GM23248 (cell line): ENCODE data around the gene C1QTNF1. TPM values are rescaled to one million over a fixed set of nuclear protein-coding genes. Genes with fewer than 3 reads are reported as not detected.

Experiments used
- DNase-seq: peaks from one replicate; pipeline ENCODE4 v3.0.0-alpha.2; 2015
- H2AFZ ChIP-seq: fragments of 200-600 bp; sonication (generic); 2 replicates; pipeline ENCODE4 v1.6.1; 2016; ENCODE audit warnings: antibody characterized with exemption
- H3F3A ChIP-seq: fragments of 200-600 bp; sonication (generic); 2 replicates; pipeline ENCODE4 v1.6.1; 2016; ENCODE audit warnings: mild to moderate bottlenecking, antibody characterized with exemption, mixed run types; ENCODE audit not compliant: insufficient read depth
- H3K27ac ChIP-seq: fragments of 200-600 bp; sonication (generic); 2 replicates; pipeline ENCODE4 v1.5.1; 2016; ENCODE audit warnings: mild to moderate bottlenecking
- H3K27me3 ChIP-seq: fragments of 200-600 bp; sonication (generic); replicated peaks from 2 replicates; pipeline ENCODE4 v1.6.1; 2016; ENCODE audit warnings: mild to moderate bottlenecking; ENCODE audit not compliant: insufficient read depth
- H3K36me3 ChIP-seq: fragments of 200-600 bp; sonication (generic); 2 replicates; pipeline ENCODE4 v1.6.1; 2016; ENCODE audit warnings: low read depth, mild to moderate bottlenecking
- H3K4me1 ChIP-seq: fragments of 200-600 bp; sonication (generic); 2 replicates; pipeline ENCODE4 v1.6.1; 2016; ENCODE audit warnings: mild to moderate bottlenecking; ENCODE audit not compliant: insufficient read depth
- H3K4me2 ChIP-seq: fragments of 200-600 bp; sonication (generic); one replicate; pipeline ENCODE4 v1.6.1; 2016; ENCODE audit warnings: mild to moderate bottlenecking; ENCODE audit not compliant: unreplicated experiment
- H3K4me3 ChIP-seq: fragments of 200-600 bp; sonication (generic); 2 replicates; pipeline ENCODE4 v1.5.1; 2016; ENCODE audit warnings: mild to moderate bottlenecking
- H3K79me2 ChIP-seq: fragments of 200-600 bp; sonication (generic); 2 replicates; pipeline ENCODE4 v1.6.1; 2016; ENCODE audit warnings: mild to moderate bottlenecking; ENCODE audit not compliant: insufficient read depth
- H3K9ac ChIP-seq: fragments of 200-600 bp; sonication (generic); 2 replicates; pipeline ENCODE4 v1.6.1; 2016; ENCODE audit warnings: mild to moderate bottlenecking
- H3K9me2 ChIP-seq: fragments of 200-600 bp; sonication (generic); 2 replicates; pipeline ENCODE4 v1.6.1; 2016; ENCODE audit warnings: mixed run types, mild to moderate bottlenecking, moderate library complexity; ENCODE audit not compliant: insufficient read depth
- H3K9me3 ChIP-seq: fragments of 200-600 bp; sonication (generic); one replicate; pipeline ENCODE4 v1.6.1; 2017; ENCODE audit warnings: low read depth
- H4K20me1 ChIP-seq: fragments of 200-600 bp; sonication (generic); 2 replicates; pipeline ENCODE4 v1.6.0; 2016; ENCODE audit not compliant: insufficient read depth
- EZH2 ChIP-seq: fragments of 200-600 bp; sonication (generic); IDR thresholded peaks from 2 replicates; pipeline ENCODE4 v1.6.1; 2018; ENCODE audit warnings: antibody characterized with exemption, mild to moderate bottlenecking; ENCODE audit not compliant: insufficient read depth, poor library complexity, severe bottlenecking
- EZH2phosphoT487 ChIP-seq: fragments of 200-600 bp; sonication (generic); IDR thresholded peaks from 2 replicates; pipeline ENCODE4 v1.6.1; 2018; ENCODE audit warnings: antibody characterized with exemption, moderate library complexity, mild to moderate bottlenecking, low read depth; ENCODE audit not compliant: insufficient read depth
- WGBS, 2 experiments: methylation state at CpG; one replicate each; pipeline ENCODE4 v1.1.6; 2015 to 2017; ENCODE audit warnings: low lambda C conversion rate in 2 of 2, low coverage in 1 of 2; ENCODE audit errors: missing lambda C conversion rate in 2 of 2; 5-methylcytosine and 5-hydroxymethylcytosine counted together
- in situ Hi-C: fragments of 300-500 bp; cut with MboI; formaldehyde crosslinking; loops from 2 replicates; pipeline ENCODE4 v1.15.0; 2020
- polyA plus RNA-seq: library from polyadenylated mRNA; unstranded; fragments of >200 nt; fragmentation: Nextera tagmentation; extraction: Ambion mirVana; gene quantifications from 2 replicates; pipeline ENCODE4 v1.2.1, GENCODE V29; 2016
- total RNA-seq: library from RNA; depleted of rRNA; stranded (reverse); fragments of >200 nt; shearing (Covaris generic); gene quantifications from 2 replicates; pipeline ENCODE4 v1.2.3, GENCODE V29; 2014

Gene C1QTNF1
- total and polyA plus RNA-seq, 2 experiments from 2014 or later = 6.1 to 12.2 TPM

DNA sequence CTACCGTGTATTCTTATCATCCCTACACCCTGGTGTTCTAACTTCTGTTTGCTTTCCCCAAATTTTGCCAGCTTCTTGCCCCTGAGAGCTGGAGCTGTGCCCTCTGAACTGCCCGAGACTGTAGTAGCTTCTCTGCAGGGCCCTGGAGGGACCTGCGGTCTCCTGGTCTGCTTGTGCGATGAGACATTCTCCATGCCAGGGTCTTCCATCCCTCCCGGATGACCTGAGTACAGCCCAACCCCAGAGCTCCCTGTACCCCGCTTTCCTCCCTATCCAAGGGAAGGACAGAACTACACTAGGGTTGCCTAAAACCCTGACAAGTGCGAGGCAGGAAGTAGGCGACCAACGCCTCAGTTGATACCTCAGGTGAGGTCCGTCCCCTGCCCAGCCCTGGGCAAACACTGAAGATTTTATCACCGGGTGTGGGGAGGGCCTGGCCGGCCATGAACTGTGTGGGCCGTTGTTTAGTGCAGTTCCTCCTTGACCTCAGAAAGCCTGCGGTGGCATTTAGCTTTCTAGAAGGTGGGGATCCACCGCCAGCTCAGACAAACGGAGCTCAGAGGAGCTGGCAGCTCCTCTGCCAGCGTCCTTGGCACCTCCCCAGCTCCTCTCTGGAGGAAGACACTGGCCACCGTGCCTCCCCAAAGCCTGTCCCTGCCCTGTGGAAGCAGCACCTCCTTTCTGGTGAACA lies 28.1 kb upstream of the C1QTNF1 start:
- H3K4me2 ChIP-seq = no peak overlapping the region
- no peaks in the 10 kb centered on the region; the same call in 1 of the 2 replicates for H3K36me3 ChIP-seq
- in situ Hi-C loops = no loop called here
- H3K9me2 ChIP-seq = no peaks in the 10 kb centered on the region
- H3K27me3 ChIP-seq = no peaks in the 10 kb centered on the region
- peaks cover 75% of the 10 kb centered on the region for H3K79me2 ChIP-seq
- no peaks in the 10 kb centered on the region for H3F3A ChIP-seq
- no peak overlapping the region for H3K4me3 ChIP-seq
- H4K20me1 ChIP-seq = no peaks in the 10 kb centered on the region
- 74 to 77% methylated on average over 18 of the region's 18 CpGs for WGBS, 2 experiments
- H3K4me1 ChIP-seq = no peaks in the 10 kb centered on the region
- no peak for TF ChIP-seq EZH2
- TF ChIP-seq EZH2phosphoT487 = no peak
- no peak overlapping the region for H3K9ac ChIP-seq
- no peak overlapping the region for H3K27ac ChIP-seq
- no peak overlapping the region for H2AFZ ChIP-seq
- H3K9me3 ChIP-seq = no peaks in the 10 kb centered on the region
- DNase-seq = no peak

- Histone ChIP-seq H3K4me2 (no peak overlapping the region), H3K9ac (no peak overlapping the region), H3K79me2 (peaks cover 81% of the 10 kb centered on the region), H3K36me3 (no peaks in the 10 kb centered on the region), H3K9me3 (no peaks in the 10 kb centered on the region), H3K4me3 (no peak overlapping the region), H4K20me1 (no peaks in the 10 kb centered on the region), H2AFZ (no peak overlapping the region), H3K4me1 (no peaks in the 10 kb centered on the region), H3K27ac (no peak overlapping the region), H3K27me3 (no peaks in the 10 kb centered on the region), H3K9me2 (no peaks in the 10 kb centered on the region), H3F3A (no peaks in the 10 kb centered on the region)
- no peak for DNase-seq
- in situ Hi-C loops = no loop called here
- WGBS, 2 experiments = 94% methylated on average over 16 of the region's 16 CpGs
- no peak for TF ChIP-seq EZH2
- TF ChIP-seq EZH2phosphoT487 = no peak
These were observed 27.2 kb upstream of the C1QTNF1 start for GRCh38 chr17:78996781-78997201.

GRCh38 chr17:78997231-78997741 lies 26.7 kb upstream of the C1QTNF1 start:
- H4K20me1 ChIP-seq = no peaks in the 10 kb centered on the region
- 93 to 96% methylated on average over 18 to 27 of the region's 27 CpGs for WGBS, 2 experiments
- in situ Hi-C loops = no loop called here

DNA sequence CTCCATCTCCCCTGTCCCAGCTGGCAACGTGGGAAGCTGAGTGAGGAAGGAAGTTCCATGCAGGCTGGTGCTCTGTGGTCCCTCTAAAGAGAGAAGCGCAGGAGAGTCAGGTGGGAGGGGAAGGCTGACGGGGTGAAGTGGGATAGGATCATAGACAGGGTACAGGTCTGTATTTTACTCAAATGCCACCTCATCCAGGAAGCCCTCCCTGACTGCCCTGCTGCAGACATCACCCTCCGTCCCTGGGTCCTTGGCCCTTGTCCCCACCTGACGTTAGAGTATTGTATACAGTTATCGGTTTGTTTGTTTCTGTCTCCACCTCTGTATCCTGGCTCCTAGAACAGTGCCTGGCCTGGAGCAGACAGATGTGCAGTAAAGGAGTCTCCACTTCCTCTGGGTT lies 26.1 kb upstream of the C1QTNF1 start:
- 78% methylated on average over 6 of the region's 6 CpGs for WGBS, 2 experiments
- H4K20me1 ChIP-seq = no peaks in the 10 kb centered on the region
- peaks cover 81% of the 10 kb centered on the region for H3K79me2 ChIP-seq

More at GRCh38 chr17:78997231-78997741, 26.7 kb upstream of the C1QTNF1 start:
- Histone ChIP-seq H3K9me3 (no peaks in the 10 kb centered on the region), H2AFZ (no peak overlapping the region), H3K4me1 (no peaks in the 10 kb centered on the region), H3K4me3 (no peak overlapping the region), H3K4me2 (no peak overlapping the region), H3K27me3 (no peaks in the 10 kb centered on the region), H3K27ac (no peak overlapping the region), H3F3A (no peaks in the 10 kb centered on the region), H3K9me2 (no peaks in the 10 kb centered on the region), H3K36me3 (no peaks in the 10 kb centered on the region), H3K9ac (no peak overlapping the region), H3K79me2 (peaks cover 81% of the 10 kb centered on the region)
- DNase-seq = no peak
- TF ChIP-seq EZH2 (no peak), EZH2phosphoT487 (no peak)

More for the DNA sequence above, 26.1 kb upstream of the C1QTNF1 start:
- no peaks in the 10 kb centered on the region for H3K27me3 ChIP-seq
- H3K9me3 ChIP-seq = no peaks in the 10 kb centered on the region
- H3K4me2 ChIP-seq = no peak overlapping the region
- no peak overlapping the region for H3K27ac ChIP-seq
- no peaks in the 10 kb centered on the region for H3K36me3 ChIP-seq
- H2AFZ ChIP-seq = no peak overlapping the region
- no peak for DNase-seq
- H3K9ac ChIP-seq = no peak overlapping the region
- H3K9me2 ChIP-seq = no peaks in the 10 kb centered on the region
- H3K4me1 ChIP-seq = no peaks in the 10 kb centered on the region
- in situ Hi-C loops = no loop called here
- TF ChIP-seq EZH2 (no peak), EZH2phosphoT487 (no peak)
- H3K4me3 ChIP-seq = no peak overlapping the region
- H3F3A ChIP-seq = no peaks in the 10 kb centered on the region
